ENCODE measurements around the gene ECM2. TPM values are rescaled to one million over a fixed set of nuclear protein-coding genes. Genes with fewer than 3 reads are reported as not detected.

The ECM2 gene
- total and polyA plus RNA-seq, 12 donors: 3.8 to 22.0 (median 8.3) TPM

GRCh38 chr9:92500725-92501124 lies 35.1 kb downstream of the ECM2 start:
- Histone ChIP-seq H3K36me3 (replicated peaks in 1 of 2) (no peaks in the 10 kb centered on the region), H3K9me3 (replicated peaks in 1 of 3) (no peaks in the 10 kb centered on the region), H3K4me1 (replicated peaks in 1 of 2) (peaks cover 0 to 2% of the 10 kb centered on the region in 2 donors), H3K27me3 (no peaks in the 10 kb centered on the region), H3K27ac (no peak overlapping the region), H3K4me3 (no peak overlapping the region)
- 90 to 98% (median 96%) methylated on average over 5 of the region's 5 CpGs for whole genome bisulfite sequencing, 4 donors
- TF ChIP-seq POLR2A (IDR thresholded peaks at IDR 0.05): no peak
- TF ChIP-seq CTCF (IDR thresholded peaks at IDR 0.05): no peak
- no peak for DNase-seq
- intact Hi-C loops (cut with DNase I): no loop called here

- TF ChIP-seq CTCF (IDR thresholded peaks at IDR 0.05) (no peak), POLR2A (IDR thresholded peaks at IDR 0.05) (no peak)
- Histone ChIP-seq H3K27ac (no peak overlapping the region), H3K36me3 (replicated peaks in 1 of 2) (no peaks in the 10 kb centered on the region), H3K4me3 (no peak overlapping the region), H3K9me3 (replicated peaks in 1 of 3) (no peaks in the 10 kb centered on the region), H3K4me1 (replicated peaks in 1 of 2) (no peaks in the 10 kb centered on the region), H3K27me3 (no peaks in the 10 kb centered on the region)
- no peak for DNase-seq
- WGBS, 4 donors: 41 to 80% (median 68%) methylated on average over 2 of the region's 2 CpGs
- intact Hi-C loops (cut with DNase I): no loop called here
Observed at GRCh38 chr9:92499701-92500100, 36.1 kb downstream of the ECM2 start.

GRCh38 chr9:92496396-92497176 lies 39.2 kb downstream of the ECM2 start:
- 85 to 95% (median 90%) methylated on average over 5 of the region's 5 CpGs for WGBS, 4 donors
- TF ChIP-seq CTCF (IDR thresholded peaks at IDR 0.05): no peak
- no peak for TF ChIP-seq POLR2A (IDR thresholded peaks at IDR 0.05)
- no peak for DNase-seq
- H3K4me3 ChIP-seq: no peak overlapping the region
- intact Hi-C loops (cut with DNase I): no loop called here
- H3K9me3 ChIP-seq (replicated peaks in 1 of 3): no peaks in the 10 kb centered on the region
- no peaks in the 10 kb centered on the region for H3K4me1 ChIP-seq (replicated peaks in 1 of 2)
- no peaks in the 10 kb centered on the region for H3K27me3 ChIP-seq
- H3K27ac ChIP-seq: no peak overlapping the region
- H3K36me3 ChIP-seq (replicated peaks in 1 of 2): no peaks in the 10 kb centered on the region

- Histone ChIP-seq H3K4me3 (no peak overlapping the region), H3K9me3 (replicated peaks in 1 of 3) (no peaks in the 10 kb centered on the region), H3K36me3 (replicated peaks in 1 of 2) (no peaks in the 10 kb centered on the region), H3K4me1 (replicated peaks in 1 of 2) (no peaks in the 10 kb centered on the region), H3K27ac (no peak overlapping the region), H3K27me3 (no peaks in the 10 kb centered on the region)
- intact Hi-C loops (cut with DNase I): no loop called here
- DNase-seq: no peak
- TF ChIP-seq POLR2A (IDR thresholded peaks at IDR 0.05) (no peak), CTCF (IDR thresholded peaks at IDR 0.05) (no peak)
- WGBS, 4 donors: 80 to 96% (median 94%) methylated on average over 2 of the region's 2 CpGs
Observed at GRCh38 chr9:92494856-92495255, 40.9 kb downstream of the ECM2 start.

Measured in adrenal gland (tissue), 12 donors.